ENCODE results near the gene SLC6A19.
A peak's percentile ranks its signal among the peaks of the same experiment; 100 is the strongest.

The SLC6A19 gene

DNA sequence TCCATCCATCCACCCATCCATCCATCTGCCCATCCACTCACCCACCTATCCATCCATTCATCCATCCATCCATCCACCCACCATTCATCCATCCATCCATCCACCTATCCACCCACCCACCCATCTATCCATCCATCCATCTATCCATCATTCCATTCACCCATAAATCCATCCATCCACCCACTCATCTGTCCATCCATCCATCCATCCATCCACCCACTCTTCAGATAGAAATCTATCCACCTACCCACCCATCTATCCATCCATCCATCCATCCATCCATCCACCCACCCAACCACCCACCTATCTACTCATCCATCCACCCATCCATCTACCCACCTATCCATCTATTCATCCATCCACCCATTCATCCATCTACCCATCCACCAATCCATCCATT, 35.0 kb upstream of the SLC6A19 start:
- H3K27ac ChIP-seq (ENCODE audit: low read depth, low read length), result no peak overlapping the region
- H3K79me2 ChIP-seq (ENCODE audit: insufficient read depth, low read length), result no peaks in the 10 kb centered on the region
- H3K4me3 ChIP-seq (ENCODE audit: insufficient read depth, low read length, poor library complexity, severe bottlenecking), result no peak overlapping the region
- H3K9ac ChIP-seq (ENCODE audit: low read length), result no peak overlapping the region
- H3K9me2 ChIP-seq (replicated peaks; ENCODE audit: insufficient read depth, low read length), result no peaks in the 10 kb centered on the region
- no peaks in the 10 kb centered on the region for H3F3A ChIP-seq (ENCODE audit: insufficient read depth)
- H4K20me1 ChIP-seq (ENCODE audit: low read depth, low read length), result no peaks in the 10 kb centered on the region
- H3K27me3 ChIP-seq (ENCODE audit: low read length), result no peaks in the 10 kb centered on the region
- no peak overlapping the region for H3K4me2 ChIP-seq (ENCODE audit: low read depth, low read length, poor library complexity, severe bottlenecking)
- H3K9me3 ChIP-seq (ENCODE audit: insufficient read depth, low read length), result no peaks in the 10 kb centered on the region
- H2AFZ ChIP-seq (ENCODE audit: low read depth, low read length, severe bottlenecking), result no peak overlapping the region
- TF ChIP-seq, protein P1, sequence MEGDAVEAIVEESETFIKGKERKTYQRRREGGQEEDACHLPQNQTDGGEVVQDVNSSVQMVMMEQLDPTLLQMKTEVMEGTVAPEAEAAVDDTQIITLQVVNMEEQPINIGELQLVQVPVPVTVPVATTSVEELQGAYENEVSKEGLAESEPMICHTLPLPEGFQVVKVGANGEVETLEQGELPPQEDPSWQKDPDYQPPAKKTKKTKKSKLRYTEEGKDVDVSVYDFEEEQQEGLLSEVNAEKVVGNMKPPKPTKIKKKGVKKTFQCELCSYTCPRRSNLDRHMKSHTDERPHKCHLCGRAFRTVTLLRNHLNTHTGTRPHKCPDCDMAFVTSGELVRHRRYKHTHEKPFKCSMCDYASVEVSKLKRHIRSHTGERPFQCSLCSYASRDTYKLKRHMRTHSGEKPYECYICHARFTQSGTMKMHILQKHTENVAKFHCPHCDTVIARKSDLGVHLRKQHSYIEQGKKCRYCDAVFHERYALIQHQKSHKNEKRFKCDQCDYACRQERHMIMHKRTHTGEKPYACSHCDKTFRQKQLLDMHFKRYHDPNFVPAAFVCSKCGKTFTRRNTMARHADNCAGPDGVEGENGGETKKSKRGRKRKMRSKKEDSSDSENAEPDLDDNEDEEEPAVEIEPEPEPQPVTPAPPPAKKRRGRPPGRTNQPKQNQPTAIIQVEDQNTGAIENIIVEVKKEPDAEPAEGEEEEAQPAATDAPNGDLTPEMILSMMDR (IDR thresholded peaks at IDR 0.05; ENCODE audit: insufficient read depth, low read length, poor library complexity, severe bottlenecking), result no peak
- TF ChIP-seq EZH2phosphoT487 (conservative IDR thresholded peaks at IDR 0.05; ENCODE audit: low read length), result no peak
- H3K36me3 ChIP-seq (ENCODE audit: low read length), result no peaks in the 10 kb centered on the region

DNA sequence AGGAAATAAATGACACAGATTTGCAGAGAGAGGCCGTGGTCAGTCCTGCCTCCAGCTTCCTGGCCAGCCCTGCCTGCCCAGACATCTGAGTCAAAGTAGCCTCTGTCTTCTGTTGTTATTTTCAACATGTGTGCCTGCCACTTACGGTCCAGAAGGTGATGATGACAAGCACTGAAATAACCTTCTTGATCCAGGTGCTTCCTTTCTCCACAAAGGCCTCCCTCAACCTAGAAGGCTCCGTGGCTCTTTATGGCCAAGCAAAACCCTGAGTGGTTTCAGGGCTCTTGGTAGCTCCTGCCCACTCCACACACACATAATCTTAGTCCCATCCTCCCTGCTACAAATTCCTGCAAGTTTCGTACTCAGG, 34.1 kb upstream of the SLC6A19 start:
- Histone ChIP-seq H3K4me3 (ENCODE audit: insufficient read depth, low read length, poor library complexity, severe bottlenecking) (no peak overlapping the region), H3K27ac (ENCODE audit: low read depth, low read length) (no peak overlapping the region), H3K79me2 (ENCODE audit: insufficient read depth, low read length) (no peaks in the 10 kb centered on the region), H3F3A (ENCODE audit: insufficient read depth) (no peaks in the 10 kb centered on the region), H3K9me2 (replicated peaks; ENCODE audit: insufficient read depth, low read length) (no peaks in the 10 kb centered on the region), H3K4me2 (ENCODE audit: low read depth, low read length, poor library complexity, severe bottlenecking) (peak overlapping the region; percentile 54), H4K20me1 (ENCODE audit: low read depth, low read length) (no peaks in the 10 kb centered on the region), H2AFZ (ENCODE audit: low read depth, low read length, severe bottlenecking) (no peak overlapping the region), H3K27me3 (ENCODE audit: low read length) (no peaks in the 10 kb centered on the region), H3K9me3 (ENCODE audit: insufficient read depth, low read length) (no peaks in the 10 kb centered on the region), H3K9ac (ENCODE audit: low read length) (no peak overlapping the region), H3K36me3 (ENCODE audit: low read length) (no peaks in the 10 kb centered on the region)
- TF ChIP-seq, protein P1 (IDR thresholded peaks at IDR 0.05; ENCODE audit: insufficient read depth, low read length, poor library complexity, severe bottlenecking), result no peak
- no peak for TF ChIP-seq EZH2phosphoT487 (conservative IDR thresholded peaks at IDR 0.05; ENCODE audit: low read length)

DNA sequence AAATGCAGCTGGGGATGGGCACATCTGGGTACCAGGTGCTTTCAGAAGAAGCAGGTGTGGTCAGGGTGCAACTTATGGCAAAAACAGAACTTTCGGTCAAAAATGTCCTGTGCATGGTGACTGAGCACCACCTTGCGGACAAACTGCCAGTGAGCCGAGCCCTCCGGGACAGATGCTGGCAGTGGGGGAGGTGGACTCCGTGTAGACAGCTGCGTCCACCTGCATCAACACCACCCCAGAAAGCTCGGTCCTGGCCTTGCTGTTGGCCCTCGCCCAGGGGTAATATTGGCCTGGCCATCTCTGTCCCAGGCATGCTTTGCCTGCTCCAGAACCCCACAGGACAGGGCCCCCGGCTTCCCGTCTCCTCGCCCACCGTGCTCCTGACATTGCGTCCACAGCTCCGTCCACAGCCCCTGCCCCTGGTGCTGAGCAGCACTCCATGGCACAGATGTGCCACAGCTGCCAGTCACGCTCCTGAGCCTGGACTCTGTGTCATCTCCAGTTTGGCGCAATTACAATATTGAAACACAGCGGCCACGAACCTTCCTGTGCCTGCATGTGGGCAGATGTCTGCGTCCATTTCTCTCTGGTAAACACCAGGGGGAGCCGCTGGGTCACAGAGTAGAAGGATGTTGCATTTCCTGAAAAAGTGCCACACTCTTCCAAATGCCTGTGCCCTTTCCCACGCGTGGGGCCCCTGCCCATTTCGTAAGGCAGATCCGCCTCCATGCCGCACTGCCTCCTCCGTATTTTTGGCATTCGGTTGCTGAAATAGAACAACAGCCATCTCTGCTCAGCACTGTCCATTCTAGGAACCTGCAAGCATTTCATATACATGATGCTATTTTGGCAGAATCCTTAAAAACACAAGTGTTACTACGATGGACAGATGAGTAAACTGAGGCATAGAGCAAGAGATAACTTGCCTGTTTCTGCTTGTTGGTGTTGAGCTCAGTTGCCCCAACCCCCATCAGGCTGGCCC, 33.4 kb upstream of the SLC6A19 start:
- Histone ChIP-seq H3K9me2 (replicated peaks; ENCODE audit: insufficient read depth, low read length) (no peaks in the 10 kb centered on the region), H3K27ac (ENCODE audit: low read depth, low read length) (no peak overlapping the region), H3K9me3 (ENCODE audit: insufficient read depth, low read length) (no peaks in the 10 kb centered on the region), H3K27me3 (ENCODE audit: low read length) (no peaks in the 10 kb centered on the region), H3F3A (ENCODE audit: insufficient read depth) (no peaks in the 10 kb centered on the region), H3K4me2 (ENCODE audit: low read depth, low read length, poor library complexity, severe bottlenecking) (peak overlapping the region; percentile 54), H3K36me3 (ENCODE audit: low read length) (no peaks in the 10 kb centered on the region), H3K79me2 (ENCODE audit: insufficient read depth, low read length) (no peaks in the 10 kb centered on the region), H4K20me1 (ENCODE audit: low read depth, low read length) (no peaks in the 10 kb centered on the region), H3K4me3 (ENCODE audit: insufficient read depth, low read length, poor library complexity, severe bottlenecking) (peak overlapping the region; percentile 31), H3K9ac (ENCODE audit: low read length) (peak overlapping the region; percentile 33; the same call in 1 of the 2 replicates), H2AFZ (ENCODE audit: low read depth, low read length, severe bottlenecking) (peak overlapping the region; percentile 22)
- no peak for TF ChIP-seq EZH2phosphoT487 (conservative IDR thresholded peaks at IDR 0.05; ENCODE audit: low read length)
- TF ChIP-seq, protein P1 (IDR thresholded peaks at IDR 0.05; ENCODE audit: insufficient read depth, low read length, poor library complexity, severe bottlenecking), result peak; percentile 69

Measured in SU-DHL-6 (cell line).